K562 (cell line): Measurements from ENCODE around the gene SRSF1.

Experiments
- DDX20 ChIP-seq: fragments of 450-650 bp; IDR thresholded peaks from 2 replicates; pipeline ENCODE4 v1.6.1; 2016; ENCODE audit warnings: missing genetic modification characterization, low read depth, mild to moderate bottlenecking, missing compliant biosample characterization, moderate library complexity
- DIDO1 ChIP-seq: fragments of 450-650 bp; IDR thresholded peaks from 2 replicates; pipeline ENCODE4 v1.6.1; 2016; ENCODE audit warnings: low read depth, missing biosample characterization, missing genetic modification characterization
- MAFK ChIP-seq: IDR thresholded peaks from 2 replicates; pipeline ENCODE4 v1.6.1; 2011; ENCODE audit warnings: low read length, improper control_type of control experiment
- NCOA2 ChIP-seq, 2 experiments: fragments of 450-650 bp; IDR thresholded peaks; 2 replicates each; pipeline ENCODE4 v1.6.1; 2018; ENCODE audit warnings: mild to moderate bottlenecking in 2 of 2, moderate library complexity in 1 of 2; ENCODE audit not compliant: partially characterized antibody in 2 of 2
- NCOA6 ChIP-seq: fragments of 450-650 bp; IDR thresholded peaks from 2 replicates; pipeline ENCODE4 v1.6.1; 2017; ENCODE audit warnings: mild to moderate bottlenecking
- POLR2AphosphoS5 ChIP-seq: IDR thresholded peaks from 2 replicates; pipeline ENCODE4 v1.6.1; 2011; ENCODE audit warnings: mild to moderate bottlenecking, low read depth, low read length, moderate library complexity; ENCODE audit not compliant: control insufficient read depth, insufficient read depth
- TF ChIP-seq, protein P1 (sequence below), 3 experiments: IDR thresholded peaks in 2 of 3; conservative IDR thresholded peaks in 1 of 3; 2 replicates each; pipeline ENCODE4 v1.5.1; 2011 to 2012; ENCODE audit warnings: low read length in 3 of 3, mild to moderate bottlenecking in 3 of 3, control low read depth in 2 of 3, improper control_type of control experiment in 1 of 3, inconsistent platforms in 1 of 3, low read depth in 1 of 3, mixed read lengths in 1 of 3, moderate library complexity in 1 of 3; ENCODE audit not compliant: insufficient read depth in 2 of 3
- TF ChIP-seq, protein P2 (sequence below): sonication (generic); formaldehyde crosslinking; IDR thresholded peaks from 2 replicates; pipeline ENCODE4 v1.8.0; 2022; ENCODE audit warnings: missing genetic modification reagents, mild to moderate bottlenecking, moderate library complexity, borderline replicate concordance
- TF ChIP-seq, protein P3 (sequence below): fragments of 450-650 bp; formaldehyde crosslinking; IDR thresholded peaks from 2 replicates; pipeline ENCODE4 v1.4.0; 2020; ENCODE audit warnings: mild to moderate bottlenecking, moderate library complexity

DNA sequence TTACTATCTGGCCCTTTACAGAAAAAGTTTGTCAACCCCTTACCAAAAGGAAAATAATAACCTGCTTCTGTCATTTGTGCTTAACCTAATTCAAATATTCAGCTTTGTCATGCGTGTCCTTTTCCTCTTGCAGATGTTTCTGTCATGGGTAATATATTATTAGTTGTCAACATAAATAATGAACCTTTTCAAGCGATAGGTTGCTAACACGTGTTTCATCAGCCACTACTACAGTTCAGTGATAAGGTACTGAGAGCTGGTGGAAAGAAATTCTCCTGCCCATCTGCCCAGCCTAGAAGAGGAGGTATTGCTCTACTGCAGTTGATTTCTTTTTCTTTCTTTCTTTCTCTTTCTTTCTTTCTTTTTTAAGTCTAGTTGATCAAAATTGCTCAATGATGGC is 12.0 kb upstream of the SRSF1 start:
- TF ChIP-seq DDX20 (tag) (no peak), NCOA2 (IDR thresholded peaks at IDR 0.05; ENCODE audit: partially characterized antibody in 2 of 2) (no peak), MAFK (no peak), POLR2AphosphoS5 (no peak), DIDO1 (tag) (no peak), NCOA6 (no peak)
- TF ChIP-seq, protein P1, sequence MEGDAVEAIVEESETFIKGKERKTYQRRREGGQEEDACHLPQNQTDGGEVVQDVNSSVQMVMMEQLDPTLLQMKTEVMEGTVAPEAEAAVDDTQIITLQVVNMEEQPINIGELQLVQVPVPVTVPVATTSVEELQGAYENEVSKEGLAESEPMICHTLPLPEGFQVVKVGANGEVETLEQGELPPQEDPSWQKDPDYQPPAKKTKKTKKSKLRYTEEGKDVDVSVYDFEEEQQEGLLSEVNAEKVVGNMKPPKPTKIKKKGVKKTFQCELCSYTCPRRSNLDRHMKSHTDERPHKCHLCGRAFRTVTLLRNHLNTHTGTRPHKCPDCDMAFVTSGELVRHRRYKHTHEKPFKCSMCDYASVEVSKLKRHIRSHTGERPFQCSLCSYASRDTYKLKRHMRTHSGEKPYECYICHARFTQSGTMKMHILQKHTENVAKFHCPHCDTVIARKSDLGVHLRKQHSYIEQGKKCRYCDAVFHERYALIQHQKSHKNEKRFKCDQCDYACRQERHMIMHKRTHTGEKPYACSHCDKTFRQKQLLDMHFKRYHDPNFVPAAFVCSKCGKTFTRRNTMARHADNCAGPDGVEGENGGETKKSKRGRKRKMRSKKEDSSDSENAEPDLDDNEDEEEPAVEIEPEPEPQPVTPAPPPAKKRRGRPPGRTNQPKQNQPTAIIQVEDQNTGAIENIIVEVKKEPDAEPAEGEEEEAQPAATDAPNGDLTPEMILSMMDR (IDR thresholded peaks at IDR 0.05 in 2 of 3, conservative IDR thresholded peaks at IDR 0.05 in 1 of 3; ENCODE audit: insufficient read depth in 2 of 3, low read depth in 1 of 3, low read length in 3 of 3), result no peak
- TF ChIP-seq, protein P2, sequence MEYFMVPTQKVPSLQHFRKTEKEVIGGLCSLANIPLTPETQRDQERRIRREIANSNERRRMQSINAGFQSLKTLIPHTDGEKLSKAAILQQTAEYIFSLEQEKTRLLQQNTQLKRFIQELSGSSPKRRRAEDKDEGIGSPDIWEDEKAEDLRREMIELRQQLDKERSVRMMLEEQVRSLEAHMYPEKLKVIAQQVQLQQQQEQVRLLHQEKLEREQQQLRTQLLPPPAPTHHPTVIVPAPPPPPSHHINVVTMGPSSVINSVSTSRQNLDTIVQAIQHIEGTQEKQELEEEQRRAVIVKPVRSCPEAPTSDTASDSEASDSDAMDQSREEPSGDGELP (CRISPR knock-in tag), result no peak
- TF ChIP-seq, protein P3, sequence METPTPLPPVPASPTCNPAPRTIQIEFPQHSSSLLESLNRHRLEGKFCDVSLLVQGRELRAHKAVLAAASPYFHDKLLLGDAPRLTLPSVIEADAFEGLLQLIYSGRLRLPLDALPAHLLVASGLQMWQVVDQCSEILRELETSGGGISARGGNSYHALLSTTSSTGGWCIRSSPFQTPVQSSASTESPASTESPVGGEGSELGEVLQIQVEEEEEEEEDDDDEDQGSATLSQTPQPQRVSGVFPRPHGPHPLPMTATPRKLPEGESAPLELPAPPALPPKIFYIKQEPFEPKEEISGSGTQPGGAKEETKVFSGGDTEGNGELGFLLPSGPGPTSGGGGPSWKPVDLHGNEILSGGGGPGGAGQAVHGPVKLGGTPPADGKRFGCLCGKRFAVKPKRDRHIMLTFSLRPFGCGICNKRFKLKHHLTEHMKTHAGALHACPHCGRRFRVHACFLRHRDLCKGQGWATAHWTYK (CRISPR knock-in tag), result no peak
